ENCODE data around the gene PBX4.

The PBX4 gene

GRCh38 chr19:19558636-19559035, 59.9 kb downstream of the PBX4 start:
- no peak for TF ChIP-seq CTCF (IDR thresholded peaks at IDR 0.05)

DNA sequence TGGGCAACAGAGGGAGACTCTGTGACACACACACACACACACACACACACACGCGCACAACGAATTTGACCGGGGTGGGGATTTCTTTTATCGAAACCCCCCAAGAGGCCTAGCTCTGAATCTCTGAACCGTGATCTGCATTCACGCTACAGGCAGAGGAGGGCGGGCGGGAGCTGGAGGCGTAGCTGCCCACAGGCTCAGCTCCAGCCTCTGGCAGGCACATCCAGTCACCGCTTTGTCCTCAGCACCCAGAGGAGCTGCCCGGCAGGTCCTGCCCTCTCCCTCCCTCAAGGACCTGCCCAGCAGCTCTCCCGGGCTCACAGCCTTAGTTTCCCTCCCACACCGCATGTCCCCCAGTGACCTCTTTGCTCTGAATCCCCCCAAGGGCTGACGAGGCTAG, 60.4 kb downstream of the PBX4 start:
- no peak for TF ChIP-seq CTCF (IDR thresholded peaks at IDR 0.05)

DNA sequence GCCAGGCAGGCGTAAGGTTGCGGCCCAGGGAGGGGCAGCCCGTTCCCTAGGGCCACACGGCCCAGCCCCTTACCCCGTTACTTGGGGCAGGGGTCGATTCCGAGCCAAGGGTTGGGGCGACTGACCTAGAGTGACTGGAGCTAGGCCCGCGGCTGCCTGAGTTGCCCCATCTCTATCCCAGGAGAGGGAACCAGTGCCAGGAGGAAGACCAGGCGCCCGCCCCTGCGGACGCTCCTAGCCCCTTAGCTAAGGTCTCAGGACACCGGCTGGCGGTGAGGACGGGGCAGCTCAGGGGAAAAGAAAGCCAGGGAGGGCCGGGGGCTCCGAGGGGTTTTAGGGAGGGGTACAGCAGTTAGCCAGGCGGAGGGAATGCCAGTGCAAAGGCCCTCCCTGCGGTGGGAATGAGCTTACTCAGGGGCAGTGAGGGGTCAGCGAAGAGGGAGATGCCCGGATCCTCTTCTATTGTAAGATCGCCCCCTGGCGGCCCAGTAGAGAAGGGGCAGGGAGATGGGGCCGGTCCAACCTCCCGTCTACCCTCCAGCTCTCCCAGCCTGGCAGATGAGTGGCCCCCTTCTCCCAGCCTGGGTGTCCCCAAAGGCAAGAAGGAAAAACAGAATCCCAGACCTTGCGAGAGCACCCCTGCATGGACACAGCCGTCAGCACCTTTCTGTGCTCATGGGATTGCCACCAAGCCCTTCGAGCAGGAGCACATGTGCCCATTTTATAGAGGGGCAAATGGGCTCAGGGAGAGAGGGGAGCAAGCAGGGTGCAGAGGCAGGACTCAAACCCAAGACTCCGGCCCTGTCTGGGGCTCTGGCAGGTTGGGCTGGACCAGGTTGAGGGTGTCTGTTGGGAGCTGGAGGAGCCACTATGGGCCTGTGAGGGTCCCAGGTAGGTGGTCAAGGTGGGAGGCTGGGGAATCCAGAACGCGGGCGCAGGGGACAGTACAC, 64.1 kb downstream of the PBX4 start:
- peak; percentile 86 for TF ChIP-seq CTCF (IDR thresholded peaks at IDR 0.05)

GRCh38 chr19:19553670-19554069, 64.8 kb downstream of the PBX4 start:
- no peak for TF ChIP-seq CTCF (IDR thresholded peaks at IDR 0.05)

GRCh38 chr19:19552798-19553197, 65.7 kb downstream of the PBX4 start:
- peak; percentile 47 for TF ChIP-seq CTCF (IDR thresholded peaks at IDR 0.05)

DNA sequence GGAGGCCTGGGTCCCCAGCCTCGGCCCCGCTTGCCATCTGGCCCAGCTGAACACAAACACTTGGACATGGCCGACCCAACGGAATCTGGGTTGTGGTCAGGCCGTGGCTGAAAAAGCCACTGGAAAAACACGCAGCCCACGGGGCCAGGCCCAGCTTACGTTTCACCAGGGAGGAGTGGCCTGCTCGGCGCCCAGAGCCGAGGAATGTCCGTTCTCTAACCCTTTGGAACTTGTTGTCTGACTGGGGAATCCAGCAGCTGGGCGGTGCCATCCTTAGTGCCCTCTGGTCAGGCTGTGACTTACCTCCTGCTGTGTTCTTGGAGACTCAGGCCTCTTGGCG, 66.7 kb downstream of the PBX4 start:
- no peak for TF ChIP-seq CTCF (IDR thresholded peaks at IDR 0.05)

DNA sequence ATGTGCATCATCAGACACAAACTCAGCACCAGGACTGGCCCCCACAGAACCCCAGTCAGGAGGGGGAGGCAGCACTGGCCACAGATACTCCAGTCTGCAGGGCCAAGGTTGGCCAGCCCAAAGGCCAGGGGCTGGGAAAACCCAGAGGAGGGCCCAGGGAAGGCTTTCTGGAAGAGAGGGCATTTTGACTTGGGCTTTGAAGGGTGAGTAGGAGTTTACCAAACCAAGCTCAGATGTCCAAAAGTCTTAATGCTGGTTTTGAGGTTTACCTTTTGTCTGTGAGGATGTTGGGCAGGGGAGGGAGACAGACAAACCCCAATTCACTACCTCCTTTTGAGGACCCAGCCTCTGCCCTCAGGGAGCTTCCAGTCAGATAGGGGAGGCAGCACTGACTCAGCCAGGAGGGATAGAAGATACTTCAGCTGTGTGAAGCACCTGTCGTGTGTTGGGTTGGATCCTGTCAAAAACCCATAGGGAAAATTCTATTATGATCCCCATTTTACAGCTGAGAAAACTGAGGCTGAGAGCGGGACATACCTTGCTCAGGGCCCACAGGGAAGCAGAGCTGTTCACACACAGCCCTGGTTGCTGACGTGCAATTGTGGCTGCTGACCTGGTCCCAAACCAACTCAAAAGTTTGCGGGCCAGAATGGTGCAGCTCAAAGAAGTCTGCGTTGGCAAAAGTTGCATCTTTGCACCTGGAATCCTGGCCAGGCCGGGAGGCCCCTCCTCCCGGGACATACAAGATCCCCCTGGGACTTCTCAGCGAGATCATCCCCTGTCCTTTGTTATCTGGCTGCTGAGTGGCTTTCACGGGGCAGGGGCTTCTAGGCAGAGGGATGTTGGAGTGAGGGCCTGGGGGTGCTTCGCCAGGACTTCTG, 67.3 kb downstream of the PBX4 start:
- TF ChIP-seq CTCF (IDR thresholded peaks at IDR 0.05) = no peak
